ENCODE results near the gene ELF1.

- TF ChIP-seq CTCF (conservative IDR thresholded peaks at IDR 0.05) (no peak), EZH2 (IDR thresholded peaks at IDR 0.05; ENCODE audit: low read depth) (no peak)
Measured at GRCh38 chr13:40975441-40975840, 43.7 kb downstream of the ELF1 start.

All from PC-9 (cell line).